Activated T-cell treated with anti-CD3 and anti-CD28 coated beads for 48 hours (primary cell): ENCODE measurements around the gene ERBB4.

Experiments
- DNase-seq: peaks from one replicate; pipeline ENCODE4 v3.0.0-alpha.2; 2020; ENCODE audit warnings: low read depth

Gene ERBB4

GRCh38 chr2:212005085-212005671 lies 533.4 kb downstream of the ERBB4 start:
- no peak for DNase-seq

GRCh38 chr2:212001325-212001724 lies 537.3 kb downstream of the ERBB4 start:
- no peak for DNase-seq

DNA sequence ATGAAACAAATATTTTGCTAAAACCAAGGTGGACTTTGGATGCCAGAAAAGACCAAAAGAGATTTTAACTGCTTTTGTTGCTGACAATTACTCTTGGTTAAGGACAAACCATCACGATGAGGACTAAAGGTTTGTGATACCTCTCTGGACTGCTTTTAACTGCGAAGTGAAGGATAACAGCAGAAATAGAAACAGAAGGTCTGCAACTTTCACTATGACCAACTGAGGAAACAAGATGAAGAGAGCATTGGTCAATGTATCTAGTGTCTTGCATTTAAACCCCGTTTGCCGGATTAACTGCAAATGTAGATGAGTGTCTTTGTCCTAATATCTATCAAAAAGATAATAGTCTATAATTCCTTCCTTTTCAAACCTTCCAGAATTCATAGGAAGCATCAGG lies 541.7 kb downstream of the ERBB4 start:
- DNase-seq: no peak

DNA sequence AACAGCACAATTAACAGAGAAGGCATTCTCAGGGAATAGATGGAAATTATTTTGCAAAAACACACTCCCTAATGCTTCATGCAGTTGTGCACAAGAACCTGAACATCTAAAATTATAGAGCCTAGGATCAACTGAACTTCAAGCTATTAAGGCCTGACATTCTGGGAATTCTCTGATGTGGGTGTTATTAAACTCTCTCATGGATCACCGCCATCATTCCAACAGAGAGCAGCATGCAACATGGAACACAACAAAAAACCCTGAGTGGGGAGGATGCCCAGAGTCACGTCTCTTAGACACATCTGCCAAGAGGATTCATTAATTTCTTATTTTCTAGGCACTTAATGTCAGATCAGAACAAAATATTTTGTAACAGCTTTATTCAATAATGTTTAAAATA lies 543.8 kb downstream of the ERBB4 start:
- no peak for DNase-seq

- DNase-seq: no peak
Observed at GRCh38 chr2:211990335-211990734, 548.3 kb downstream of the ERBB4 start.

DNA sequence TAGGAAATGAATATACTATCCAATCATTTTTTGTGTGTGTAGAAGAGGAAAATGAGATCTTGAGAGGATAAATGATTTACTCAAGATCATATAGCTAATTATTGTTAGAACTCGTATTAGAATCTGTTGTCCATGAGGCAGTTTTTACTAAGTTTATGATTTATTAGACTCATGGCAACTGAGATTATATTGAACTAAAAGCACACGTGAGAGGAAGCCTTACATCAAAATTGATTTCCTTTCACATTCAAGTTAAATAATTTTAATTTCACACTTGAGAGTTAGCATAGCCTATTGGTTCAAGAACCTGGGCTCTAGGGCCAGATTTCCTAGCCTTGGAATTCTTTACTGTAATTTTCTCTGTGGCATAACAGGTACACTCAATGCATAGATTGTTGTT lies 552.3 kb downstream of the ERBB4 start:
- no peak for DNase-seq

- DNase-seq: no peak
Observed at GRCh38 chr2:211985393-211985792, 553.2 kb downstream of the ERBB4 start.

DNA sequence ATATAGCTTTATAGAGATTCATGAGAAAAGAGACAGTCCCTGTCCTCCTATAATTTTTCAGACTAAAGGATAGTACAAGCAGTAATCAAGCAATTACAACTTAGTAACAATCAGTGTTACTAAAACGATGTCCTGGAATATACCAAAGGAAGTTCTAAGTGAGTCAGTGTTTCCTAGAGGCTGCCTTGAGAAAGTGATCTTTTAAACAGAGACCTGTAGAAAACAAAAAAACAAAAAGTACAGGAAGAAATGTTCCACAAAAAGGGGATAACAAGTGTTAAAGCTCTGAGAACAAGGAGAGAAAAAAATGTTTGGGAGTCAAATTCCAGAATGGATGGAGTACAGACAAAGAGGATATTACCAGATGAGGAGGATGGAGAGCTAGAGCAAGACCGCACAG lies 556.4 kb downstream of the ERBB4 start:
- DNase-seq: no peak

GRCh38 chr2:211981451-211981850 lies 557.2 kb downstream of the ERBB4 start:
- no peak for DNase-seq

- DNase-seq: no peak
Observed at GRCh38 chr2:211976076-211976475, 562.5 kb downstream of the ERBB4 start.

GRCh38 chr2:211967234-211967633 lies 571.4 kb downstream of the ERBB4 start:
- no peak for DNase-seq

DNA sequence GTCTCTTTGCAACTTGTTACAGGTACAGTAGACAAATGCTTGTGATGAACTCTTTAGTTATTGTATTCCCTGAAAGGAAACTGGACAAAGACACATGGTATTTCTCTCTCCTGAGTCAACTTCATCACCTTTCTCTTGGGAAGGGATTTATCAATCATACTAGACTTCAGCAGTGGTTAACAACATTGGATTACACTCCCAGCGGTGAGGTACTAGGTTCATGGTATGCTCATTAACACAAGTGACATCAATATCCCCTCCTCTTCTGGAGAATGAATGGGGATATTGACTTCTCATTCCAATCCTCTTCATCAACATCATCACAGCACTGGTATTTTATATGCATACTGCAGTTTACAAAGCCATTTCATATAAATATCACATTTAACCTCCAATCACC lies 574.6 kb downstream of the ERBB4 start:
- DNase-seq: no peak

DNA sequence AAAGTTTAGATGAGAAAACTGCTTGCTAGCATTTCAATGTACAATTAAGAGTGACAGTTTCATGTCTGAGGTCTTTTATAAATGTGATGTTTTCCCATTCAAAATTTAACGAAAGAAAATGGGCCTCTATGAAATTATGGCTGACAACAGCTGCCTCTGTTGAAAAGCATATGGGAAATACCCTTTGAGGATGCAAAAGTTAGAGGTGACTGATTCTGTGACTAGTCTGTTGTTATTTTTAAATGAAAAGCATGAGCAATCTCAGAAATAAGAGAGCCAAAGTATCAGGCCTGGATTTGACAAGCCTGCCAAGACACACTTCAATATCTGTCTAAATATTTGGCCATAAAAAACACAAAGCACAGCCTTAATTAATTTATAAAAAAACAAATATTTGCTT lies 580.8 kb downstream of the ERBB4 start:
- DNase-seq: no peak

DNA sequence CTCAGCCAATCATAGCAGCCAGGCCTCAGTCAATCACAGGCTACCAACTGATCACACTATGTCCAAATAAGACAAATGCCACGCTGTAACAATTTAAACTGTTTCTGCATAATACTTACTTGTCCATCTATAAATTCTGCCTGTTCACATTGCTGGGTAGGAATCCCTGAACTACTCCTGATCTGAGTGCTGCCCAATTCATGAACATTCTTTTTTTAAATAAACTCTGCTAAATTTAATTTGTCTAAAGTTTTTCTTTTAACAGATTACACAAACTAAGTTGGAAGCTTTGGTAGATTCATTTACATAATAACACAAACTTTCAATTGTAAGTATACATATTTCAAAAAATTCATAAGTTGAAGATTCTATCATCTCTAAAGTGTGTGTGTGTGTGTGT lies 583.0 kb downstream of the ERBB4 start:
- DNase-seq: no peak

GRCh38 chr2:211948932-211949331 lies 589.7 kb downstream of the ERBB4 start:
- no peak for DNase-seq

DNA sequence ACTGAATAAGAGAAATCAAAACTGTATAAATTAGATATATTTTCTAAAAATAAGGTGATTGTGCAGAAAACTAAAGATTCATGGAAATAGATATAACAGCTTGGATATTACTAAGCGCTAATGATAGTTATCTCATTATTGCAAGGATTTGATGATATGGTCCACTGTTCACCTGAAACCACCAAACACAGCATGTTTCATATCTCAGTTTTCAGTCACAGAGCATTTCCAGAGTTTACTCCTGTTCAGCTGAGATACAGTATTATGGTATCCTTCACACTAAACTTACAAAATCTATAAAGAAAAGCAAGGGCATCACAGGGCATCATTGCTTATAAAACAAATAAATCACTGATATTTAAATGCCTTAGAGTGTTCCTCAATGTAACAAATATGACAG lies 591.6 kb downstream of the ERBB4 start:
- no peak for DNase-seq

DNA sequence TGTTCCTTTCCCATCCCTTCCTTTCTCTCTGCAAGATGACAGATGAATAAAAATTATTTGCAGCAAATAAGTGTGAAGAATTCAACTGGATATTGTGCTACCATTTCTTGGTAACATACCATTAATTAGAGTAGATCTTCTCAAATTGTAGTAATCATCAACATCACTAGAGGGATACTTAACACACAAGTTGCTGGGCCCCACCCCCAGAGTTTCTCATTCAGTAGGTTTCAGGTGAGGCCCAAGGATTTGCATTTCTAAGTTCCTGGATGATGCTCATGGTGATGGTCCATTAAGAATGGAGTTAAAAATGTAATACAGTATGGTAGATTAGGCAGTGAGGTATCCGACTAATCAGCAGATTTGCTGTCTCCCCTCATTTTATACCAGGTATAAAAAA lies 594.0 kb downstream of the ERBB4 start:
- no peak for DNase-seq

DNA sequence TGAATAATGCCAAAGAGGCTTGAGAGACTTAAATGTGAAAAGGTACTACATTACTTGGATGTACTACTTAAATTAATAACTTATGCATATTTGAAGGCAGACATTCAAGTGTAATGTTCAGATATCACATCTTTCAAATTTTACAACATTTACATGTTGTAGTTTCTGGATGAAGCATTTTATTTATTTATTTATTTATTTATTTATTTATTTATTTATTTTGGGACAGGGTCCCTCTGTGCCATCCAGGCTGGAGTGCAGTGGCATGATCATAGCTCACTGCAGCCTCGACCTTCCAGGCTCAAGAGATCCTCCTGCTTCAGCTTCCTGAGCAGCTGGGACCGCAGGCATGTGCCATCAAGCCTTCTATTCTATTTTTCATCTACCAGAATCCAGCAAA lies 596.4 kb downstream of the ERBB4 start:
- no peak for DNase-seq

- DNase-seq: no peak
Observed at GRCh38 chr2:211941216-211941747, 597.3 kb downstream of the ERBB4 start.

GRCh38 chr2:211939177-211939576 lies 599.4 kb downstream of the ERBB4 start:
- DNase-seq: no peak

DNA sequence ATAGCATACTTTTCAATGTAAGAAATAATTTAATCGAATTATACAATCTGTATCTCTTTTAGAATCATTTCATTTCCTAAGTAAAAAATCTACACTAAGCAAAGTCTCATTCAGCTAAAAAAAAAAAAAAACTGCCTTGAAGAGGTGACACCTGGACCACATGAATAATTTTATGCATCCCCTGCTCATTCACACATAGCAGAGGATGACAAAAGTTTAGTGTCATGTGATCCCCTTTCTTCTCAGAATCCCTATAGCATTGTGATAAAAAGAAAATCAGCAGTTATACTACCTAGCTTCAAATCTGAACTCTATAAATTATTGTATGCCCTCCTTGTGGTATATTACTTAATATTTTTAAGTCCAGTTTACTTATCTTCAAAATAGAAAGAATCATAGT lies 603.8 kb downstream of the ERBB4 start:
- DNase-seq: no peak

- DNase-seq: no peak
Observed at GRCh38 chr2:211931314-211931713, 607.3 kb downstream of the ERBB4 start.

- DNase-seq: no peak
Observed at GRCh38 chr2:211930331-211930730, 608.3 kb downstream of the ERBB4 start.

GRCh38 chr2:211928201-211928600 lies 610.4 kb downstream of the ERBB4 start:
- DNase-seq: no peak

- no peak for DNase-seq
Observed at GRCh38 chr2:211923019-211923418, 615.6 kb downstream of the ERBB4 start.
